Neural progenitor cell (in vitro differentiated cells): Measurements from ENCODE around the gene VWA3A. TPM values are rescaled to one million over a fixed set of nuclear protein-coding genes. Genes with fewer than 3 reads are reported as not detected.
"Not testable (repeated sequence)": the region's sequence is repeated elsewhere in the genome, so short reads cannot be mapped to it uniquely, and the experiment has no call there.

Experiments
- DNase-seq: peaks from one replicate; pipeline ENCODE4 v3.0.0-alpha.2; 2016; ENCODE audit warnings: low spot score
- H2AFZ ChIP-seq: fragments of 200-600 bp; sonication (generic); replicated peaks from 2 replicates; pipeline ENCODE4 v1.6.1; 2016; ENCODE audit warnings: antibody characterized with exemption
- H3F3A ChIP-seq: fragments of 200-600 bp; sonication (generic); 2 replicates; pipeline ENCODE4 v1.6.1; 2016; ENCODE audit warnings: antibody characterized with exemption, low read depth
- H3K27ac ChIP-seq: fragments of 200-600 bp; sonication (generic); 2 replicates; pipeline ENCODE4 v1.5.1; 2016; ENCODE audit warnings: mild to moderate bottlenecking
- H3K27me3 ChIP-seq: fragments of 200-600 bp; sonication (generic); 2 replicates; pipeline ENCODE4 v1.6.1; 2016; ENCODE audit warnings: mild to moderate bottlenecking, moderate library complexity
- H3K36me3 ChIP-seq: fragments of 200-600 bp; sonication (generic); 2 replicates; pipeline ENCODE4 v1.5.1; 2016
- H3K4me1 ChIP-seq: fragments of 200-600 bp; sonication (generic); 2 replicates; pipeline ENCODE4 v1.6.1; 2016; ENCODE audit warnings: mixed run types
- H3K4me2 ChIP-seq: fragments of 200-600 bp; sonication (generic); 2 replicates; pipeline ENCODE4 v1.6.1; 2016
- H3K4me3 ChIP-seq: fragments of 200-600 bp; sonication (generic); 2 replicates; pipeline ENCODE4 v1.5.1; 2016
- H3K79me2 ChIP-seq: fragments of 200-600 bp; sonication (generic); 2 replicates; pipeline ENCODE4 v1.6.1; 2016; ENCODE audit warnings: low read depth
- H3K9ac ChIP-seq: fragments of 200-600 bp; sonication (generic); 2 replicates; pipeline ENCODE4 v1.6.1; 2016
- H3K9me3 ChIP-seq: fragments of 200-600 bp; sonication (generic); 2 replicates; pipeline ENCODE4 v1.5.1; 2016; ENCODE audit warnings: low read depth
- H4K20me1 ChIP-seq: fragments of 200-600 bp; sonication (generic); 2 replicates; pipeline ENCODE4 v1.6.1; 2016; ENCODE audit warnings: low read depth
- H3K27ac Mint-ChIP-seq: 3 replicates; pipeline ENCODE4 v1.8.0; 2021; ENCODE audit warnings: mixed read lengths
- H3K27me3 Mint-ChIP-seq: 2 replicates; pipeline ENCODE4 v1.8.0; 2022; ENCODE audit warnings: low read depth, mild to moderate bottlenecking, inconsistent platforms, moderate library complexity, mixed read lengths; ENCODE audit not compliant: insufficient read depth
- H3K36me3 Mint-ChIP-seq: 3 replicates; pipeline ENCODE4 v1.8.0; 2021; ENCODE audit warnings: mixed read lengths
- H3K4me1 Mint-ChIP-seq: 3 replicates; pipeline ENCODE4 v1.8.0; 2021; ENCODE audit warnings: mixed read lengths
- H3K4me3 Mint-ChIP-seq: 3 replicates; pipeline ENCODE4 v1.8.0; 2021; ENCODE audit warnings: mild to moderate bottlenecking, moderate library complexity, mixed read lengths
- H3K9me3 Mint-ChIP-seq: 3 replicates; pipeline ENCODE4 v1.8.0; 2020; ENCODE audit warnings: mixed read lengths
- EZH2 ChIP-seq: fragments of 200-600 bp; sonication (generic); IDR thresholded peaks from 2 replicates; pipeline ENCODE4 v1.6.1; 2017; ENCODE audit warnings: antibody characterized with exemption, mild to moderate bottlenecking, moderate library complexity
- EZH2phosphoT487 ChIP-seq: fragments of 200-600 bp; sonication (generic); IDR thresholded peaks from 2 replicates; pipeline ENCODE4 v1.6.1; 2017; ENCODE audit warnings: antibody characterized with exemption
- total RNA-seq: library from RNA; depleted of rRNA; stranded (reverse); fragments of >200 nt; gene quantifications from 2 replicates; pipeline ENCODE4 v1.2.3, GENCODE V29; 2015; ENCODE audit warnings: low replicate concordance
- TF ChIP-seq, protein P1 (sequence below): fragments of 200-600 bp; sonication (generic); IDR thresholded peaks from 2 replicates; pipeline ENCODE4 v1.5.1; 2017; ENCODE audit warnings: antibody characterized with exemption, mild to moderate bottlenecking

The VWA3A gene
- total RNA-seq, 1 donor from 2014 or later, result 1.0 TPM

DNA sequence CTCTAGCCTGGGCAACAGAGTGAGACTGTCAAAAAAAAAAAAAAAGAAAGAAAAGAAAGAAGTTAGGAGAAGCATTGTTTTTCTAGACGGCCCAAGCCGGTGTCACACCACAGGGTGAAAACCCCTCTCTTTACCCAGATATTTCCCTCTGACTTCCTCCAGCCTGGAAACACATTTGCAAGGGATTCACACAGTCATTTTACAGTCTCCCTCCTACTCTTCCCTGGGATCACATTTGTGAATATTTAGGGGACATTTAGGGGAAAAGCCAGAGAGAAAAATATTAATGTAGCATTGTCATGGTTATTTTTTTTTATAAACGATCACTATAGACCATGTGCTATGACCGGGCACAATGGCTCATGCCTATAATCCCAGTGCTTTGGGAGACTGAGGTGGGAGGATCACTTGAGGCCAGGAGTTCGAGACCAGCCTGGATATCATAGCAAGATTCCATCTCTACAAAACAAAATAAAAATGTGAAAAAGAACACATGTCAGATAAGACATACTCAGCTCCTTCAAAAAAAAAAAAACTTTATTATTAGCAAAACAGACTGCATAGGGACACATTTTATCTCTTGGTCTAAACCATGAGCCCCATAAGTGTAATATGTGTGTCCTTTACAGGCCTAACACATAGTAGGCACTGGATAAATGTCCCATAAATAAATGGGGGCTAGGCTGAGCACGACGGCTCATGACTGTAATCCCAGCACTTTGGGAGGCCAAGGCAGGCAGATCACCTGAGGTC, 59.1 kb downstream of the VWA3A start:
- Histone ChIP-seq H3F3A (peaks cover 4% of the 10 kb centered on the region), H3K9me3 (no peaks in the 10 kb centered on the region), H3K79me2 (no peaks in the 10 kb centered on the region), H4K20me1 (no peaks in the 10 kb centered on the region), H3K4me3 (no peak overlapping the region), H3K27ac (no peak overlapping the region), H3K4me2 (no peak overlapping the region), H3K4me1 (no peaks in the 10 kb centered on the region), H3K36me3 (no peaks in the 10 kb centered on the region), H3K27me3 (no peaks in the 10 kb centered on the region), H2AFZ (no peak overlapping the region), H3K9ac (no peak overlapping the region)
- no peak overlapping the region for H3K4me3 Mint-ChIP-seq
- H3K9me3 Mint-ChIP-seq, result no peaks in the 10 kb centered on the region
- H3K4me1 Mint-ChIP-seq, result no peaks in the 10 kb centered on the region
- H3K27me3 Mint-ChIP-seq, result peaks cover 10% of the 10 kb centered on the region
- TF ChIP-seq EZH2phosphoT487, result no peak
- TF ChIP-seq, protein P1, sequence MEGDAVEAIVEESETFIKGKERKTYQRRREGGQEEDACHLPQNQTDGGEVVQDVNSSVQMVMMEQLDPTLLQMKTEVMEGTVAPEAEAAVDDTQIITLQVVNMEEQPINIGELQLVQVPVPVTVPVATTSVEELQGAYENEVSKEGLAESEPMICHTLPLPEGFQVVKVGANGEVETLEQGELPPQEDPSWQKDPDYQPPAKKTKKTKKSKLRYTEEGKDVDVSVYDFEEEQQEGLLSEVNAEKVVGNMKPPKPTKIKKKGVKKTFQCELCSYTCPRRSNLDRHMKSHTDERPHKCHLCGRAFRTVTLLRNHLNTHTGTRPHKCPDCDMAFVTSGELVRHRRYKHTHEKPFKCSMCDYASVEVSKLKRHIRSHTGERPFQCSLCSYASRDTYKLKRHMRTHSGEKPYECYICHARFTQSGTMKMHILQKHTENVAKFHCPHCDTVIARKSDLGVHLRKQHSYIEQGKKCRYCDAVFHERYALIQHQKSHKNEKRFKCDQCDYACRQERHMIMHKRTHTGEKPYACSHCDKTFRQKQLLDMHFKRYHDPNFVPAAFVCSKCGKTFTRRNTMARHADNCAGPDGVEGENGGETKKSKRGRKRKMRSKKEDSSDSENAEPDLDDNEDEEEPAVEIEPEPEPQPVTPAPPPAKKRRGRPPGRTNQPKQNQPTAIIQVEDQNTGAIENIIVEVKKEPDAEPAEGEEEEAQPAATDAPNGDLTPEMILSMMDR, result no peak
- H3K27ac Mint-ChIP-seq, result no peak overlapping the region
- DNase-seq, result no peak
- no peaks in the 10 kb centered on the region for H3K36me3 Mint-ChIP-seq

DNA sequence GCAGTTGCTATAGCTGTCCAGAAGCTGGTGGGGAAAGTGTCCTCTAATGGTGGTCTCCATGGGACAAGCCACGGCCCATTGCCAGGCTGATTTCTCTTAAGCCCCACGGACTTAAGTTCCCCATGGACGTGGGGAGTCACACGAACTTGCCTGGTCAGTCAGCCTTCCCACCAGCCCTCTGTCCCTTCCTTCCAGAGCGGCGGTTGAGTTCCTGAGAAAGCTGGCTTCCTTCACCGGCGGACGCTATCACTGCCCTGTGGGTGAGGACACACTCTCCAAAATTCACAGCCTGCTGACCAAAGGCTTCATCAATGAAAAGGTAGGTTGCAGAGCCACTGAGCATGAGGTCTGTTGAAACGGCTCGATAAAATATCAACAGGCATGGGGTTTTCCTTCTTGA, 60.0 kb downstream of the VWA3A start:
- H4K20me1 ChIP-seq, result no peaks in the 10 kb centered on the region
- no peaks in the 10 kb centered on the region for H3K79me2 ChIP-seq
- no peak overlapping the region for H2AFZ ChIP-seq
- Mint-ChIP-seq H3K27me3 (peaks cover 7% of the 10 kb centered on the region), H3K4me3 (no peak overlapping the region), H3K36me3 (no peaks in the 10 kb centered on the region), H3K9me3 (no peaks in the 10 kb centered on the region), H3K27ac (no peak overlapping the region), H3K4me1 (no peaks in the 10 kb centered on the region)
- H3K4me1 ChIP-seq, result no peaks in the 10 kb centered on the region
- peaks cover 4% of the 10 kb centered on the region for H3F3A ChIP-seq
- no peak overlapping the region for H3K4me2 ChIP-seq
- no peak overlapping the region for H3K9ac ChIP-seq
- H3K9me3 ChIP-seq, result no peaks in the 10 kb centered on the region
- no peak overlapping the region for H3K27ac ChIP-seq
- no peak for DNase-seq
- no peaks in the 10 kb centered on the region for H3K36me3 ChIP-seq
- H3K27me3 ChIP-seq, result no peaks in the 10 kb centered on the region
- no peak overlapping the region for H3K4me3 ChIP-seq
- TF ChIP-seq, protein P1, result no peak
- no peak for TF ChIP-seq EZH2
- no peak for TF ChIP-seq EZH2phosphoT487

DNA sequence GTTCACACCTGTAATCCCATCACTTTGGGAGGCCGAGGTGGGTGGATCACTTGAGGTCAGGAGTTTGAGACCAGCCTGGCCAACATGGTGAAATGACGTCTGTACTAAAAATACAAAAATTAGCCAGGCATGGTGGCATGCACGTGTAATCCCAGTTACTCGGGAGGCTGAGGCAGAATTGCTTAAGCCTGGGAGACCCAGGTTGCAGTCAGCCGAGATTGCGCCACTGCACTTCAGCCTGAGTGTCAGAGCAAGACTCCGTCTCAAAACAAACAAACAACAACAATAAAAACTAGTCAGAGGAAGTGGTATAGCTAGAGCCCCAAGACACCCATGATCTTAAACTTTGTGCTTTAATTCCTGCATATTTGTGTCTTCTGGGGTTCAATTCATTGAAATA, 60.7 kb downstream of the VWA3A start:
- H3K36me3 Mint-ChIP-seq, H3F3A ChIP-seq, H3K9me3 Mint-ChIP-seq, H3K9ac ChIP-seq, H4K20me1 ChIP-seq, H3K27ac Mint-ChIP-seq, H3K27ac ChIP-seq, H3K9me3 ChIP-seq, H3K4me3 Mint-ChIP-seq, H2AFZ ChIP-seq, H3K4me1 Mint-ChIP-seq, H3K27me3 Mint-ChIP-seq, DNase-seq, H3K36me3 ChIP-seq, H3K4me2 ChIP-seq, H3K79me2 ChIP-seq, H3K4me3 ChIP-seq, H3K4me1 ChIP-seq, H3K27me3 ChIP-seq: not testable (repeated sequence)

DNA sequence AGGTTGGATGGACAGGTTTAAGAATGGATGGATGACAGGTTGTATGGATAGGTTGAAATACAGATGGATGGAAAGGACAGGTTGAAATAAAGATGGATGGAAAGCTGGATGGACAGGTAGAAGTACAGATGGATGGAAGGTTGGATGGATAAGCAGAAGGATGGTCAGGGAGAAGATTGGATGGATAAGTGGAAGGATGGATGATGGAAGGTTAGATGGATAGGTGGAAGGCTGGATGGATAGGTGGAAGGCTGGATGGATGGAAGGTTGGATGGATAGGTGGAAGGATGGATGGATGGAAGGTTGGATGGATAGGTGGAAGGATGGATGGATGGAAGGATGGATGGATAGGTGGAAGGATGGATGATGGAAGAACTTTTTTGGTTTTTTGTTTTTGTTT, 69.1 kb downstream of the VWA3A start:
- Histone ChIP-seq H3K9me3 (no peaks in the 10 kb centered on the region), H3K4me1 (no peaks in the 10 kb centered on the region), H3K27ac (no peak overlapping the region), H3K9ac (no peak overlapping the region), H4K20me1 (no peaks in the 10 kb centered on the region), H3F3A (no peaks in the 10 kb centered on the region), H3K27me3 (peaks cover 52% of the 10 kb centered on the region), H3K4me2 (no peak overlapping the region), H2AFZ (no peak overlapping the region), H3K79me2 (no peaks in the 10 kb centered on the region), H3K36me3 (no peaks in the 10 kb centered on the region), H3K4me3 (no peak overlapping the region)
- no peak overlapping the region for H3K4me3 Mint-ChIP-seq
- H3K27me3 Mint-ChIP-seq, result peaks cover 26% of the 10 kb centered on the region
- no peak for DNase-seq
- H3K4me1 Mint-ChIP-seq, result no peaks in the 10 kb centered on the region
- TF ChIP-seq EZH2, result no peak
- no peak for TF ChIP-seq EZH2phosphoT487
- TF ChIP-seq, protein P1, result no peak
- H3K27ac Mint-ChIP-seq, result no peak overlapping the region
- H3K36me3 Mint-ChIP-seq, result no peaks in the 10 kb centered on the region
- peaks cover 5% of the 10 kb centered on the region for H3K9me3 Mint-ChIP-seq
